ENCODE measurements around the gene IGFALS. TPM values are rescaled to one million over a fixed set of nuclear protein-coding genes. Genes with fewer than 3 reads are reported as not detected.
"Not testable (repeated sequence)": the region's sequence is repeated elsewhere in the genome, so short reads cannot be mapped to it uniquely, and the experiment has no call there.

The IGFALS gene
- polyA plus RNA-seq, 1 donor, result 0.44 TPM

GRCh38 chr16:1818204-1818872, 24.8 kb upstream of the IGFALS start:
- DNase-seq (ENCODE audit: low read depth), result no peak

DNA sequence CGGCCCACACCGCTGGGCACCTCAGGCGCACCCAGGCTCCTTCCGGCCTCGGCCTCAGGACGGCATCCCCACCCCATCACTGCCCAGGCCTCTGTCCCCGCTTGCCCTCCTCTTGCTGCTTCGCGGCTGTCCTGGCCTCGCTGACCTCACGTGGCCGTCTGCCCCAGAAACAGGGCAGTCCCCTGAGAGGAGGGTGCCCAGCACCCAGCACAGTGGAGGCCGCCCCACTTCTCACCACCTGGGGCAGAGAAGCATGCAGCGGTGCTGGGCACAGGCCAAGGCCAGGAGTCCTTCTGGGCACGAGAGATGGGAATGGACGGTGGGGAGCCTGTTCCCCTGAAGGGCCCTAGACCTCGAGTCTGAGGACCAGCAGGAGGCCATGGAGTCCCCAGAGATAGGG, 24.2 kb upstream of the IGFALS start:
- no peak for DNase-seq (ENCODE audit: low read depth)

DNA sequence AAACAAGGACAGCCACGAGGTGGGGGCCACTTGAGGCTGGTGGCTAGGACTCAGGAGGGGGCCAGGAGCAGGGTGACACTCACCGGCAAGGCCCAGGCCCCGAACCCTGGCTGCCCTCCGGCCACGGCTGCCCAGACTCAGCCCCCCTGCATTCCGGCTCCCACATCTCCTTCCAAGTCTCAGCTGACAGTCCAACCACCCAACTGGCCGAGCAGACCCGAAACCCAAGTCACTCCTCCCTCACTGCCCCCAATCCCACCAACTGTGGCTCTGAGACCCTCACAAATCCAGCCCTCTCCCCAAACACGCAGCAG, 23.7 kb upstream of the IGFALS start:
- no peak for DNase-seq (ENCODE audit: low read depth)

DNA sequence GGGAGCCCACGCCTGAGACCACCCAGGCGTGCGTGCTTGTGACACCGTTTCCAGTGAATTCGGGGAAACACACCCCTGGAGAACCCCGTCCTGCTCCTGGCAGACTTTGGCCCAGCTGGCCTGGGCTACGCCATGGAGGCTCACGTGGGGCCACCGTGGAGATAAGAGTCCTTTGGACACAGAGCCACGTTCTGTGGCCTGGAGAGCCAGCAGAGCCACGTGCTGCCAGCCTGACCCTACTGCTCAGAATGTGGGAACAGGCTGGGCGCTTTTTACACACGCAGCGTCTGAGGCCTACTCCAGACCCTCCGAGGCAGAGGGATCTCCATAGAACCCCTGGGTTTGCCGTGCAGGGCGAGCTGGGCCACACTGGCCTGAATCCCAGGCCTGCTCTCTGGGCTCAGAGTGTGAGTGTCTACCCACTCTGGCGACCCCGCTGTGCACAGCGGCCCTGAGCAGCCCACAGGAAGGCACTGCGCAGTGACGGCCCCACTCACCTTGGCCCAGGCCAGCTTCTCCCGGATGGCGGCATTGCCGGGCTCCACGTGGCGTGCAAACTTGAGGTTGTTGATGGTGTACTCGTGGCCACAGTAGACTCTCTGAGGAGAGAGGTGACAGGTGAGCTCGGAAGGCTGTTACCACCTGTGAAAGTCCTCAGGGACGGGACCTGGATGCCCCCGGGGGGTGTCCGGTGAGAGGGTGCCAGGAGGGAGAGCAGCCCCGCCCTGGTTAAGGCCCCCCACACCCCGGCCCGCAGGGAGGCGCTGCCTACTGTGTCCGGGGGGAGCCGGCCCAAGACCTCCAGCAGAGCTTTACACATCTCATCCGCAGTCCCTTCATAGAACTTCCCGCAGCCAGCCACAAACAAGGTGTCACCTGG, 23.1 kb upstream of the IGFALS start:
- DNase-seq (ENCODE audit: low read depth), result no peak

- DNase-seq (ENCODE audit: low read depth), result no peak
Observed at GRCh38 chr16:1815461-1815860, 22.0 kb upstream of the IGFALS start.

DNA sequence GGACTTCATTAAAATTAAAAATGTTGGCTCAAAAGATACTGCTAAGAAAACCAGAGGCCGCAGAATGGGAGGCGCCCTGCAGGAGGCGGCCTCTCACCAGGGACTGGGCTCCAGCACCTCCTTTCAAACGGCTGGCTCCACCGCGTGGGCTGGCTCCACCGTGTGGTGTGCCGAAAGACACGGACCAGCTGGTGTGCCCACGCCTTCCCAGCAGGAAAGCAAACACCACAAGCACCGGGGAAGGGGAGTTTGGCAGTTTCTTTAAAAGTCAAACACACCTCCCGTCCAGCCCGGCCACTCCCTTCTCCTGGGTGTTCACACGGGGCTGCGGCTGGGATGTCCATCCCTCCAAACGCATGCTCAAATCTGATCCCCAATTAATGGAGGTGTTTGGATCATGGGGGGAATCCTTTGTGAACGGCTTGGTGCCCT, 19.2 kb upstream of the IGFALS start:
- DNase-seq (ENCODE audit: low read depth), result no peak

DNA sequence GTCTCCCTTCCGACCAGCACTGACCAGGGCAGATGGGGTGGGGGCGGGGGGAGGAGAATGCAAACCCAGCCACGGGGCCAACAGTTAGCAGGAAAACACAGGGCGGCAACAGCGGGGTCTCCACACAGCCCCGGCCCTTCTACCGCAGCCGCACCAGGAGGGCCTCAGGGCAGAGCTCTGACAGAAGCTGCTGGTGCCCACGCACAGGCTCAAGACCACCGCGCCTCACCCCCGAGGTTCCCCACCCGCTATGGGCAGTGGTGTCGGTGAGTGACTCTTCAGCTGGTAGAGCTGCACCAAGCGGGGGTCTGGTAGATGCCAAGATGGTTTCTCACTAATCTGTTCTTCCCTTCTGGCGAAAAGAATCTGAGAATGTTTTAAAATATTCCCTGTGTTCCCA, 17.0 kb upstream of the IGFALS start:
- no peak for DNase-seq (ENCODE audit: low read depth)

DNA sequence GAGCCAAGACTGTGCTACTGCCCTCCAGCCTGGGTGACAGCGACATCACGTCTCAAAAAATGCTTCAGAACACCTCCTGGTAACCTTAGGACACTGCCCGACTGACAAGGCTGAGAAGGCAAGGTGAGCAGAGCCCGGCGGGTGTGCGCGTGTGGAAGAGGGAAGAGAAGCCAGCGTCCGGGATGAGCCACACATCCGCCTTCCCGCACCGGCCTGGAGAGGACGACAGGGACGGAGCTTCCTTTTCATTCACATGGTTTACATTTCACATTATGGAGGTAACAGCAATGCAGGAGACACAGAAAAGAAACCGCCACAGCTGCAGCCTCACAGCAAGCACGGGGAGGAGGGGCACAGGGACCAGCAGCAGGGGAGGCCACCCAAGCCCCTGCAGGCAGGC, 16.6 kb upstream of the IGFALS start:
- no peak for DNase-seq (ENCODE audit: low read depth)

DNA sequence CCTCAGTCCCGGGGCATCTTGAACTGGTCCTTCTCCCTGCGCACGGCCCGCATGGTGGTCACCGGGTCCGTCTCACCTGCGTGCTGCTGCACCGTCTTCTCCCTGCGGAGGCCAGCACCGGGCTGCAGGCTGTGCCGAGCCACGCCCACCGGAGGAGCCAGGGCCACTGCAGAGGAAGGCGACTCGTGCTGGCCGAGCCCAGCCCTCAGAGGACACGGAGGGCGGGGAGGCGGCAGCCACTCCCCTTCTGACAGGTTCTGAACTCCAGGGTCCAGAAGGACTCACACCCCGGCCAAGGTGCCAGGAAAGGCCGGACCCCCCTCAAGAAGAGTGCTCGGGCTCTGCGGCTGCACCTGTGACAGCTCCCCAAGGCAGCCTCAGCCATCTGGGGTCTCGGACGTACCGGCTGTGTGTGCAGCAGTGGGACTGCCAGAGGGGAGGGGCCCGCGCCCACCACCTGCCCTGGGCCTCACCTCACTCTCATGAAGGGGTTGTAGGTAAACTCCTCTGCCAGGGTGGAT, 15.8 kb upstream of the IGFALS start:
- DNase-seq (ENCODE audit: low read depth), result no peak

DNA sequence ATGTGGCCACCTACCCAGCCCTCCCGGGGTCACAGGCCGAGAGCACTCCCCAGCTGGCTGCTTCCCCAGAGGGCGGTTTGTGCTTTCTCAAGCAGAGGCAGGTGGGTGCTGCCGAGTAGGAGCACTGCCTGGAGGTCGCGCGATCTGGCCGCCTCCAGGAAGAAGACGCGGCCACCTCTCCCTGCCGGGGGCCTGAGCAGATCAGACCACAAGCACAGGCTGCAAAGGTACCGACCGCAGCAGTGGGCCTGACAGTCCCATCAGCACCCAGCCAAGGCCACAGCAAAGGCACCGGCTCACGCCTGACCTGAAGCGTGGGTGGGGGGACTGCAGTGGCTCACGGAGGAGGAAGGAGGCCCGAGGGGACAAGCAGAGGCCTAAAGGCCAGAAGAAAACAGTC, 15.2 kb upstream of the IGFALS start:
- no peak for DNase-seq (ENCODE audit: low read depth)

DNA sequence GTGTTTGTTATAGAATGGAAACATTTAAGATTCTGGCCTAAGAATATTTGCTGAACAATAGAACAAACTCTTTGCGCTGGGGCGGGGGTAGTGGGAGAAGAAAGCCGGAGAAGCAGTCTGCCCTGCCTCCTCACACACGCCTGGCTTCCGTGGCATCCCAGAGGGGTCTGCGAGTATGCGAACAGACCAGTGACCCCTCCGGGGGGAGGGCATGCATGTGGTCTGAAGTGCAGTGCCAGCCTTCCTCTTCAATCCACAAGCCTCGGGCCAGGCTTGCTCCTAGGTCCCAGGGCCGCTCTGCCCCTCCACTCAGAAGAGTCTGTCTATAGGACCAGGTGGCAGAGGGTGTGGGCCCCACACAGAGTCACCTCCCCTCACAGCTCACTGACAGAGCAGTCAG, 14.1 kb upstream of the IGFALS start:
- no peak for DNase-seq (ENCODE audit: low read depth)

GRCh38 chr16:1800701-1801100, 7.2 kb upstream of the IGFALS start:
- DNase-seq (ENCODE audit: low read depth), result no peak

- not testable (repeated sequence) for DNase-seq (ENCODE audit: low read depth)
Observed at GRCh38 chr16:1799263-1799662, 5.8 kb upstream of the IGFALS start.

- no peak for DNase-seq (ENCODE audit: low read depth)
Observed at GRCh38 chr16:1794908-1795666, 1.6 kb upstream of the IGFALS start.

- no peak for DNase-seq (ENCODE audit: low read depth)
Observed at GRCh38 chr16:1794221-1794871, 841 bp upstream of the IGFALS start.

DNA sequence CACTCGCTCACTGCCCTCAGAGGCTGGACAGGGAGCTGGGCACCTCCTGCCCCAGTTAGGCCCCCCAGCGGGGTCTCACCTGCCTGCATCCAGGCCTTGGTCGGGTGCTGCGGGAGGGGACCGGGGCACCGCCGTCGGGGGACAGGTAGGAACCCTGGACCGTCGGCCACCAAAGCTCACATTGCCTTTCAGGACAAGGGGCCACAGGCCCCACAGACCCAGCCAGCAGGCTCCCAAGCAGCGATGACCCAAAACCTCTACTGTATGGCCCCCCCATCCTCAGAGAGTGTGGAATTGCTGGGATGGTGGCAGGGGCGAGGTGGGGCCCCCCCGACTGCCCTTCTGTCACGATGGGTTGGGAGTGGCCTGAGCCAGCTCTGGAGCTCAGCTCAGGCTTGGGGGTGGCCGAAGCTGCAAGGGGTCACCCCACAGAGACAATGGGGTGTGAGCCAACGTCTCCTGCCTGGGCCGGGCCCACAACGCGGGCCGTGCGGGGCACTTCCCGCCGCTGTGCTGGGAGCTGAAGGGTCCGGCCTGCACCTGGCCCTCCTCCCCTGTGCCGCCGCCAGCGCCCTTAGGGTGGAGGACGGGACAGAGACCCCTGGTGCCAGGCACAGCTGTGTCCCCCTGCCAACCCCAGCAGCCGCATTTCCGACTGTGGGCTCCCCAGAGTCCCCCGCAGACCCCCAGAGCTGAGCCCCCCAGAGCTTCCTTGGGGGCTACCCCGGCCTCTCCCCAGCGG, 498 bp downstream of the IGFALS start:
- no peak for DNase-seq (ENCODE audit: low read depth)

- no peak for DNase-seq (ENCODE audit: low read depth)
Observed at GRCh38 chr16:1791943-1792812, 1.3 kb downstream of the IGFALS start.

GRCh38 chr16:1791256-1791942, 2.1 kb downstream of the IGFALS start:
- no peak for DNase-seq (ENCODE audit: low read depth)

DNA sequence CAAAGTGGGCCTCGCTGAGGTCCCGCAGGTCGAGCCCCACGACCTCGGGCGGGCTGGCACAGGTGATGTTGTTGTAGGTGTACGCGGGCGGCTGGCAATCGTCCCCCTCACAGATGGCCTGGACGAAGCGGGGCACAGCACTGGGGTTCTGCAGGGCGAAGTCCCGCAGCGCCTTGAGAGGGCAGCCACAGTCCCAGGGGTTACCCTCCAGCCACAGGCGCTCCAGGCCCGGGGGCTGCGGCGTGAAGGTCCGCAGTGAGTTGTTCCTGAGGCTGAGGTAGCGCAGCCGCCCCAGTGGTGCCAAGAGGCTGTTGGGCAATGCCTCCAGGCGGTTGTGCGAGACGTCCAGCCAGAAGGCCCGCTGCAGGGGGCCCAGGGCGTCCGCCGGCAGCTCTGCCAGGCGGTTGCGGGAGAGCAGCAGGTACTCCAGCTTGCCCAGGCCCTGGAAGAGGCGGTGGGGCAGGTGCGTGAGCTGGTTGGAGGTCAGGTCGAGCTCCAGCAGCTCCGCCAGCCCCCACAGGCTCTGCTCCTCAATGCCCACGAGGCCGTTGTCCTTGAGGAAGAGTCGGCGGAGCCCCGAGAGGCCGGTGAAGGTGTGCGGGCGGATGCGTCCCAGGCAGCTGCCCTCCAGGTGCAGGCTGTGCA, 2.8 kb downstream of the IGFALS start:
- DNase-seq (ENCODE audit: low read depth), result no peak
